Astrocyte of the cerebellum (primary cell): ENCODE measurements around the gene NECTIN1.

Experiments
- DNase-seq: peaks from one replicate; pipeline ENCODE4 v3.0.0-alpha.2; 2011; ENCODE audit warnings: low read depth
- H3K4me3 ChIP-seq: 2 replicates; pipeline ENCODE4 v1.5.1; 2011; ENCODE audit warnings: mild to moderate bottlenecking, low read depth, low read length, moderate library complexity
- in situ Hi-C: cut with HindIII; loops from 2 replicates; pipeline ENCODE4 v1.10.0; 2017; ENCODE audit warnings: low sequenced_read_pairs
- TF ChIP-seq, protein P1 (sequence below): IDR thresholded peaks from 2 replicates; pipeline ENCODE4 v1.5.1; 2012; ENCODE audit warnings: low read length, low read depth, moderate library complexity, mild to moderate bottlenecking; ENCODE audit errors: missing control alignments

NECTIN1 gene

DNA sequence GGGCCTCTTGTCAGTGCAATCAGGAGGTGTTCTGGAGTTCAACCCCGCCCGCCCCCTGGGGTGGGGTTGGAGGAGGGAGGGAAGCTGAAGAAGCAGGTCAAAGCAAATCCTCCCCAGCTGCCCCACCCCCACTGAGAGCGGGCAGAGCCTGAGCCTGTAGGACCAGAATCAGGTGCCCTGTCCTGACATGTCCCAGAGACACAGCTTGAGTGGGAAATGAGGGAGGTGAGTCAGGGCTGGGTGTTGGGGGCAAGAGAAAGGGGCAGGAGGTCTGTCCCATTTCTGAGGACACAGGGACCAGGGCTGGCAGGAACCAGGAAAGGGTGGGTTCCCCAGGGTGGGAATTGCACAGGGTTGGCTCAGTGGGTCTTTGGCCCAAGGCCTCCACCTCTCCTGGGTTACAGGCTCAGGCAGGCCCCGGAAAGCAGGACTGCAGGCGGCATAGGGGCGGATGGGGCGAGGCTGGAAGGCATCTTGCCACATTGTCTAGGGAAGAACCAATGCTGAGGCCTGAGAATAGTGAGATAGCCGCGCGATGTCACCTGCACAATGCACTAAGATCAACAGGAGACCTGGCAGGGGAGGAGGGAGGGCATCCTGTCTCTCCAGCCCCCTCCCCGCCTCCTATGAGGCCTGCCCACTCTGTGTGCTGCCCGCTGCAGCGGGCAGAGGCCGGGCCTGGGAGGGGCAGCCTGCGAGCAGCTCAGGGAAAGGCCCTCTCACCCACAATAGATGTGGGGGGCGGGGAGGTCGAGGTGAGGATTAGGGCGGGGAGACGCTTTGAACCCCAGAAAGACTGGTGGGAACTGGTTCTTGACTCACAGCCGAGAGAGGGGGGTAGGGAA lies 32.4 kb downstream of the NECTIN1 start:
- in situ Hi-C loops: no loop called here
- DNase-seq: no peak
- no peak overlapping the region for H3K4me3 ChIP-seq
- TF ChIP-seq, protein P1, sequence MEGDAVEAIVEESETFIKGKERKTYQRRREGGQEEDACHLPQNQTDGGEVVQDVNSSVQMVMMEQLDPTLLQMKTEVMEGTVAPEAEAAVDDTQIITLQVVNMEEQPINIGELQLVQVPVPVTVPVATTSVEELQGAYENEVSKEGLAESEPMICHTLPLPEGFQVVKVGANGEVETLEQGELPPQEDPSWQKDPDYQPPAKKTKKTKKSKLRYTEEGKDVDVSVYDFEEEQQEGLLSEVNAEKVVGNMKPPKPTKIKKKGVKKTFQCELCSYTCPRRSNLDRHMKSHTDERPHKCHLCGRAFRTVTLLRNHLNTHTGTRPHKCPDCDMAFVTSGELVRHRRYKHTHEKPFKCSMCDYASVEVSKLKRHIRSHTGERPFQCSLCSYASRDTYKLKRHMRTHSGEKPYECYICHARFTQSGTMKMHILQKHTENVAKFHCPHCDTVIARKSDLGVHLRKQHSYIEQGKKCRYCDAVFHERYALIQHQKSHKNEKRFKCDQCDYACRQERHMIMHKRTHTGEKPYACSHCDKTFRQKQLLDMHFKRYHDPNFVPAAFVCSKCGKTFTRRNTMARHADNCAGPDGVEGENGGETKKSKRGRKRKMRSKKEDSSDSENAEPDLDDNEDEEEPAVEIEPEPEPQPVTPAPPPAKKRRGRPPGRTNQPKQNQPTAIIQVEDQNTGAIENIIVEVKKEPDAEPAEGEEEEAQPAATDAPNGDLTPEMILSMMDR: no peak

DNA sequence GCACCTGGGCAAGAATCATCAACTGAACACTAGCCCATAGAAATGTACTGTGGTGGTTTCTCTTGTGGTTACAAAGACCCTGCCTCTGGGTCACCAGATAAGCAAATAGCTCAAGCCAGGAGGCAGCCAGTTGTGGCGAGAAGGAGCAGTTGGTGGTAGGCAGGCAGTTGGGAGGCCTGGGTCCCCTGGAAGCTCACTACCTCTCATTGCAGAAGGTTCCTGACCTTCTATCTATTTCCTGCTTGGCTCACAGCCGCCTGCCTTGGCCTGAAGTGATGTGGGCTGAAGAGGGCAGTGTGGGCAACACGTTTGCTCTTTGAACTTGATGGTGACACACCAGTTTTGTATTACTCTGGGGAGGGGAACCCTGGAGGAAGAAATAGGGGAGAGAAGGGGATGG lies 34.7 kb downstream of the NECTIN1 start:
- H3K4me3 ChIP-seq: no peak overlapping the region
- in situ Hi-C loops: no loop called here
- TF ChIP-seq, protein P1: no peak
- no peak for DNase-seq

- TF ChIP-seq, protein P1: no peak
- in situ Hi-C loops: no loop called here
- H3K4me3 ChIP-seq: no peak overlapping the region
- no peak for DNase-seq
These were observed 35.7 kb downstream of the NECTIN1 start for GRCh38 chr11:119693253-119693815.

- in situ Hi-C loops: no loop called here
- no peak for DNase-seq
- TF ChIP-seq, protein P1: no peak
- H3K4me3 ChIP-seq: no peak overlapping the region
These were observed 36.5 kb downstream of the NECTIN1 start for GRCh38 chr11:119692540-119692820.

DNA sequence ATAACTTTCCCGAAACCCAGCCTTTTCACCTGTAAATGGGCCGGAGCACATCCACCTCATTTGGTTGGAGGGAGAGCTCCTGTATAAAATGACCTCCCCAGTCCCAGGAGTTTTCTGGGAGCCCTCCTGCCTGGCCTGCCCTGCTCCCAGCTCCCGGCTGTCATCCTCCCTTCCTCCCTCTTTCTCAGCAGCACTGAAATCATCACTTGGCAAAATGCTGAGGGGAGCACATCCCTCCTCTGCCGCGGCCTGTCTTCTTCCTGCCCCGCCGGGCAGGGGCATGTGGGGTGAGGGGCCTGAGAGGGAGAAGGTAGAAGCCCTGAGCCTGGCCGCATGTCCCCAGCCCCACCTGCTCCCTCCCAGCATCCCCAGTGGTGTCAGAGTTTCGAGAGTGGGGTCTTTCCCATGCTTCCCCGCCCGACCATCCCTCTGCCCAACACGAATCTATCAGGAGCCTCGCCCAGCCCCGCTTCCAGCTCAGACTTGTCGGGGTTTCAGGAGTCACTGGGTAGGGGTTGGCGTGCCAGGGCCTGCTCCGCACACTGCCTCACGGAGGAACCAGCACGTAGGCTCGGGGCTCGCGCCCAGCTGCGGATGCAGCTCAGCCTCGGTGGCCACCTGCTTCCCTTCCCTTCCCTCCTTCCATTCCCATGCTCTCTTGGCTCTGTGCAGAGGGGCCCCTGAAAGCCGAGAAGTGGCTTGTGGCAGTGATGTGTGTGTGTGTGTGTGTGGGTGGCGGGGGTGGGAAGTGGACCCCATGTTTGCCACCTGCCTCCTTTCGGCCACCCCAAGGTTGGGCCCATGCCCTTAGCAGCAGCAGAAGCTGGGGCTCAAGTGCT lies 37.1 kb downstream of the NECTIN1 start:
- H3K4me3 ChIP-seq: no peak overlapping the region
- DNase-seq: no peak
- in situ Hi-C loops: no loop called here
- TF ChIP-seq, protein P1: no peak

DNA sequence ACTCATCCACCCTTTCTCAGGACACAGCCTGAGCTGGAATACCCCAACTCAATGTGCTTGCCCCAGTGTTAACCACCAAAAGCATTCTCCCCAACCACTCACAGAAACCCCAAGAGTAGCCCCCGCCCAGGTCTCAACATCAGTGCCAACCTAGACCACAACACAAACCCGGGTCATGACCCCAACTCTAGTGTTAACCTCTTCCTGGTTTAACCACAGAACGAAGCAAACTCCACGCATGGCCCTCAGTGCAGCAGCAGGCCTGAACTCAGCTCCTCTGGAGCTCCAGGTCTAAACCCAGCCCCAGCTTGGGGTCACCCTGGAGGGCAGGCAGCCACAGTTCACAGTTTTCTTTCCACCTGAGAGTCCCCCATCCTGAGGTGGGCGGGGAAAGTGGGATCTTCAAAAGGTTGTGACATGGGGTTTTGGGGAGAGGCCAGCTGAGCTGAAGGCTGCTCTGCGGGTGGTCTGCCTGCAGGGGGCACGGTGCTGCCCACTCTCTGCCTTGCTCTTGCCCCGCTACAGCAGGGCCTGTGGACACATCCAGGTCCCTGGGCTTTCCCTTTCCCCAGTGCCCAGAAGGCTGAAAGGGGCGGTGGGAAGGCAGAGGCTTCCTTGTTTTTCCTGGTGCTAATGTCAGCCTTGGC lies 37.9 kb downstream of the NECTIN1 start:
- TF ChIP-seq, protein P1: no peak
- H3K4me3 ChIP-seq: no peak overlapping the region
- DNase-seq: no peak
- in situ Hi-C loops: no loop called here
